GM18520 (cell line): ENCODE results near the gene TPRG1L.
"Not testable (repeated sequence)": the region's sequence is repeated elsewhere in the genome, so short reads cannot be mapped to it uniquely, and the experiment has no call there.

ENCODE experiments used
- ATAC-seq: cut with Tn5 transposase; IDR thresholded peaks from one replicate; pipeline ENCODE4 v1.9.1; 2021; ENCODE audit not compliant: unreplicated experiment

The TPRG1L gene

DNA sequence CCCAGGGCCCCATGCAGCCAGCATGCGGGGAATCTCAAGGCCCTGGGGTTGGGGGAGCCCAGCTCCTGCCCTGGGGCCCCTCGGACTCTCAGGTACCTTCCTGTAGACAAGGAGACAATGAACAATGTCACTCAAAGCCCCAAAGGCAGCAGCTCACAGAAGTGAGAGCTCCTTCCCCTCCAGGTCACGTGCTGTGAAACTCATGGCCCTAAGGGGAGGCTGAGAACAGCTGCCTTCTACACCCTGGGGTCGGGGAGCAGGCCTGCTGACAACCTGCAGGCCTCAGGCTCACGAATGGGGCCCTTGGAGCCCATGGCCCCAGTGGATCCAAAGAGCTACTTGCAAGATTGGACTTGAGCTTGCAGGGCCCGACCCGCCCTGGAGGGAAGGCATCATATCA is 16.7 kb upstream of the TPRG1L start:
- ATAC-seq: no peak

DNA sequence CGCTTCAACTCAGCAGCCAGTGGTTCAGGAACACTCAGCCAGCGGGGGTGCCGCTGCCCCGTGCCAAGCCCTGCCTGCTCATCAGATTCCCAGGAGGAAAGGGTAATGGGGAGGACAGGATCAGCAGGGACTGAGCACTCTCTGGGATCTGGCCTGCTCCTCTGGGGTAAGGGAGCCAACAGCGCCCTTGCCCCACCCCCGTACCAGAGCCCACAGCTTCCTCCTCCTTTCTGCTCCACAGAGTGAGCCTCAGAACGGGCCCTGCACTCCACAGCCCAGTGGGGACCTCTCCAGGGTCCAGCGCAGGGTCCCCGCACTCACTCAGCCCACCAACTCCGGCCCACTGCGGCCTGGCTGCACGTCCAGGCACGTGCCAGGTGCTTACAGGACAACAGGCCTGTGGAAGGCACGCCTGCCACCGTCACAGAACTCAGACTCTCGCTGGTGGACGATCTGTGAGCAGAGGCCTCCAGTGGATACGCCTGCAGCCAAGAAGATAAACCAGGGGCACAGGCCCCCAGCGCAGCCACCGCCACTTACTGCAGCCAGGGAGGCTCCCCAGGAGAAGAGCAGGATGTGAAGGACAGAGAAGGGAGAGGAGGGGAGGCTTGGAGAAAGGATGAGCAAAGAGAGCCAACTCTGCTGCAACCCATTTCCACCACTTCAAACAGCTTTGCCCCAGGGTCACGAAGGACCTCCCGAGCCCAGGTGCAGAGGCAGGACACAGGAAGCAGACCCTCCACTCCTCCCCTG is 15.6 kb upstream of the TPRG1L start:
- ATAC-seq: no peak

DNA sequence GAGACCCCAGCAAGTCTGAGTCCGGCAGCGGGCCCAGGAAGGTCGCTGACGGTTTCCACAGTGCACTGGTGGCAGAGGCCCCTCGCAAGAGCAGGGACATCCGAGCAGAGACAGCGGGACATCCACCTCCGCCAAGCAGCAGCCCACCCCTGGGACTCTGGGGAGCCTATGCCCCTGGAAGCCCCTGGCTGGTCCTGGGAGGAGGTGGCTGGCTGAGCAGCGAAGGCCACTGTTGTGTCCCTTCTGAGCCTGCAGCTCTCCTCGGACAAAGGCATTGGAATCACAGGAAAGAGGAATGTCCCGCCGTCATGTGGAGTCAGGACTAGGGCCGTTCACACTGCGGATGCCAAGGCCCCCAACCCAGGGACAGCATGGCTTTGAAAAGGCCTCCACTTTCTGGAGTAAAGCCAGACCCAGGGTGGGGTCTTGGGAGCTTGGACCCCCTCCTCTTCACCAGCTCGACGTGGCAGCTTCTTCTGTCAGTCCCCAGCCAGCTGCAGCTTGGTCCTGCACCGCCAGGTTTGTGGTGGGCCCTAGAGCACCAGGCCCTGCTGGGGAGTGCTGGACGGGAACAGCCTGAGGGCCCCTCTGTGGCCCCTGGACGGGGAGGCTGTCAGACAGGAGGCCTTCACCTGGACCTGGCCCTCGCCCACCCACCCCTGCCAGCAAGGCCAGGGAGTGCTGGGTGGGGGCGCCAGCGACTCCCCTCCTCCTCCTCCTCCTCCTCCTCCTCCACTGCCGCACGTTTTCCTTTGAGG is 14.9 kb upstream of the TPRG1L start:
- no peak for ATAC-seq

DNA sequence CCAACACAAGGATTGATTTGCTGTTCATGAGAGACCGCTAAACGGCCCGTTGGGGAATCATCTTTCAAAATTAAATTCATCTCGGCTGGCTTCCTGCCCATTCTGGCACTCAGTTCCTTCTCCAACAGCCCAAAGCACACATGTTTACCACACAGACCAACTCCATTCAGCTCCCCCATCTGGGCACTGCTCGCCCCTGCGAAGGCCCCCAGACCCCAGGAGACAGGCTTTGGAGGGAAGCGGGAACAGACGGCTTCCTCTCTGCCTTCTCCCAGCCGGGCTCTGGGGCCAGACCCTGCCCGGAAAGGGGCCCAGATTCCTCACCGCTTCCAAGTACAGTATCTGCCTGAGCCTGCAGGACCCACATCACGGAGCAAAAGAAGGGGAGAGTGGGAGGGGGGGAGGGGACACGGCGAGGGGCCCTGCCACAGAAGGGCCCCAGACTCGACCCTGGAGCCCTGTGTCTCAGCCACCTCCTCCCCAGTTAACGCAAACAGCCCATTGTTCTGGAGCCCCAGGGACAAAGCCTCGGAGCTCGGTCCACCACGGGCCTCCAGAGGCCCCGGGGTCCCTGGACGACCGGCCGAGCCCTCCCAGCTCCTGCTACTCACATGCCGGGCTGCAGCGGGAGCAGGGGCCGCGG is 14.2 kb upstream of the TPRG1L start:
- no peak for ATAC-seq

DNA sequence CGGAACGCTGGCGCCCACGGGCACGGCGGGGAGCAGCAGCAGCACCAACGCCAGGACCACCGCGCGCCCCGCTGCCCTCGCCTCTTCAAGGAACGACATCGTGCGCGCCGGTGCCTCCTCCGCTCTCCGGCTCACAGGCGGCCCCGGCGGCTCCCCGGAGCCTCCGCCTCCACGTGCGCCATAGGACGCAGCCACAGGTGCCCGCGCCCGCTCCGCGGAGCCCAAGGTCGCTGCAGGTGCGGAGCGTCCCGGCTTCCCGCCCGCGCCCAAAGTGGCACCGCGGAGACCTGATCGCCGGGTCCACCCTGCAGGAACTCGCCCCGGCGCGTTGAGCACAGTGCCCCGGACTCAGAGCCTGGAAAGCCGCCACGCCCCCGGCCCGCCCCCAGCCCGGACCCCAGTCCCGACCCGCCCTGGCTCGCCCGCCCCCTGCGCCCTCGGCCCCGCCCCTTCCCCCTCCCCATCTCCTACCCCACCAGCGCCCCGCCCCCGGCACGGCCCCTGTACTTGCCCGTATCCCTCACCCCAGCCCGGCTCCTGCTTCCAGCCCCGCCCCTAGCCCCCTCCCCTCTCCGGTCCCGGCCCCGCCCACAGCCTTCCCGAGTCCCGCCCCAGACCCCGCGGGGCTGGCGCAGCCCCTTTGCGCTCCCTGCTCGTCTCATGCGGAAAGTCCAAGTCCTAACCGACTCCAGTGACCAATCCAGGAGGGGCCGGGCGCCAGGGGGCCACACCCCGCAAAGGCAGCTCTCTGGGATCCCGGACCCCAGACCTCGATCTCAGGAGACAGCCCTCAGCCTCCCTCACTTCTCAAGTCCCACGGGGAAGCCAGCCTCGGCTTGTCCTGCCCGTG is 13.4 kb upstream of the TPRG1L start, which contains the start of gene MEGF6:
Gene MEGF6 (minus strand): TSS at position 339 of the 850 bp plus-strand sequence. CDS start 240 bp downstream, at position 99.
- no peak for ATAC-seq

DNA sequence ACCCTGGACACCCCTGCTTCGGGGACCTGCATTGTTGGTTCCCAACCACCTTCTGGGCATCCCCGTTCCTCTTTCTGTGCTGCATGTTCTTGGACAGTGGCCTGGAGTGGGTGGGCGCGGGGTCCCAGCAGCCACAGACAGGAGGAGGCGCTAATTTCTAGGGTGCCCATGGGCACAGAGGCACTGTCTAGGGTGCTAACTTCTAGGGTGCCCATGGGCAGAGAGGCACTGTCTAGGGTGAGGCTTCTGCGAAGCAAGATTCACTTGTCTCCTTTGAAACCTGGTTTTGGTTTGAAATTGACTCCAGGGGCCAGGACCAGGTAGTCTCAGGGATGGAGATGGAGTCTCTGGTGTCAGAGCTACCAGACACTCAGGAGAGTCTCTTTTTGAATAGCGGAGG is 12.7 kb upstream of the TPRG1L start:
- ATAC-seq: no peak

DNA sequence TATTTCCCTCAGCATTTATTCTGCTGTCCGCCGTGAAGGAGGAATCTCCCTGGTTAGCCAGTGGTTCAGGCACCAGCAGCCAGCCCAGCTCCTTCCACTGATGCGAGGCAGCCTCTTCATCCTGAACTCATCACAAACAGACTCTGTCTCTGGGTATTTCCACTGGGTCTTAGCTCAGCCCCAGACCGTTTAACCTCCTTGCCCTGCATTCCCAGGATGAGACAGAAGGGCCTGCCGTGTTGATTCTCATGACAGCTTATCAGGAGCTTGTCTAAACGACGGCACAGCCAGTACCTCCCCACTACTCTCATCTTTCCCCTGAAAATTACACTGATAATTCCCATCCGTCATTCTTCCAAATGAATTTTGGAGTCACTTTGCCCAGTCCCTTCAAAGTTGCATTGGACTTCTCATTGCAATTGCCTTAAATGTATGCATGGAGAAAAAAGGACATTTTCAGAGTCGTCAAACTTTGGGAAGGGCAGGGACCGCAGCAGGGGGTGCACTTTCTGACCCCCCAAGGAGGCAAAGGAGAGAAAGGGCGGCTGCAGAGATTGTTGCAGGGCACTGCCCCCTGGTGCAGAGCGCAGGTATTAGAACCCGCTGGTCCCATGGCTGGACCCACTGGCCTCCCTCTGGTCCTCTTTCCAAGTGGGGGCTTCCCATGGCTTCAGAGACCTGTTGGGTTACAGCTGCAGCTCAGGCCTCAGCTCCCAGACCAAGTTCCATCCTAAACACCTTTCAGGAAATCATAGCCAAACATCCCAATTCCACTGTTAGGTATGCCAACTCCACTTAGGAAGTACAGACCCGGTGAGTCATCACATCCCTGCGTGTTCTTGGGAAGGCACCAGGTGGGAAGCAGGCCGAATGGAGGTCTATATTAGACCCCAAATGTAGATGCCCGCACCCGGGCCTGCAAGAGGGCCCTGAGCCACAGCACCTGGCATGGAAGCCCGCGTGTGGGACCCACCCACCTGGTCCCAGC is 9.8 kb upstream of the TPRG1L start:
- no peak for ATAC-seq

DNA sequence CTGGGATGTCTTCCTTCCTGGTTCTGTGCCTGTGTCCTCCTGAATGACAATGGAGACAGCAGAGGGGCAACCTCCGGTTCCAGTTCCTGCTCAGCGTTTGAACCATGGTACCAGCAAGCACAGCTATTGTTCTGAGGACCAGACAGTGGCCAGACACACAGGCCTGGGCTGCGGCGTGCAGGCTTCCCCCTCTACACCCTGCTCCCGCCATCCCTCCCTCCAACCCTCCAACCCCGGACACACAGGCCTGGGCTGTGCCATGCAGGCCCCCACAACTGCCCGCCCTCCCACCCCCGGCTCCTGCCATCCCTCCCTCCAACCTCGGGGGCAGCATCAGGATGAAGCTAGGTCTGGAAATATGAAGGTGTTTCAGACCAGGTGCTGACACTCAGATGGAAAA is 8.0 kb upstream of the TPRG1L start:
- ATAC-seq: no peak

DNA sequence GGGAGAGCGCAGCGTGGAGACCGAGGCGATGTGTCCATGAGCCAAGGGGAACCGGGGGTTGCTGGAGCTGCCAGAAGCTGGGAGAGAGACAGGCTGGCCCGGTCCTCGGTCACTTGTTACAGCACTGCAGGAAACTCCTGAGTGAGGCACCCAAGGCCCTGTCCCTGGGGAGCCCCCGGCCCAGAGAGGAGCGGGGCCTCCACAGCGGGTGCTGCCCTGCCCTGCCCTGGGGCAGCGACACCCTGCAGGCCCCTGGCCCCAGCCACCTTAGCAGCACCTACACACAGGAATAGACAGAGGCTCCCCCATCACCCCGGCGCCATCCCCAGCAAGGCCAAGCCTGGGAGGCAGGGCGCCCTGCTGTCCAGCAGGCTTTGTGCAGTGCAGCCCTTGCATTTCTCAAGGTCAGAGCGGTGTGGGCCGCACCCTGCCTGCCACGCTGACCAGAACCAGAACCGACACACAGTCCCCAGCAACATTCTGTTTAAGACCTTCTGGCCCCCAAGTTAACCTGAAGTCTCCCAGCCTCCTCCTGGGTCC is 6.9 kb upstream of the TPRG1L start:
- no peak for ATAC-seq

DNA sequence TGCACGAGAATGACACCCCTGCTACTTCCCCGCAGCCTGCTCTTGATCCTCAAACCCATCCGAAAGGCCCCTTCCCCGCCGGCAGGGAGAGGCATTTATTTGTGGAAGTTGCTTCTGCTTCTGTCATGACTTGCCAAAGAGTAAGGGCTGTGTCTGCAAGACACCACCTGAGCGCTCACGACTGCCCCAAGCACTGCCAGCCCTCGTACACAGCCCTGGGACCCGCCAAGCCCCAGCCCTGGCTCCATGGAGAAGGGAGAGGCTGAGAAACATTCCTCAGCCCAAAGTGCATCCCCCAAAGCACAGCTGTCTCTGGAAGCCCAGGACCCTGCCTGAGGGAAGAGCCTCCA is 6.3 kb upstream of the TPRG1L start:
- ATAC-seq: no peak

DNA sequence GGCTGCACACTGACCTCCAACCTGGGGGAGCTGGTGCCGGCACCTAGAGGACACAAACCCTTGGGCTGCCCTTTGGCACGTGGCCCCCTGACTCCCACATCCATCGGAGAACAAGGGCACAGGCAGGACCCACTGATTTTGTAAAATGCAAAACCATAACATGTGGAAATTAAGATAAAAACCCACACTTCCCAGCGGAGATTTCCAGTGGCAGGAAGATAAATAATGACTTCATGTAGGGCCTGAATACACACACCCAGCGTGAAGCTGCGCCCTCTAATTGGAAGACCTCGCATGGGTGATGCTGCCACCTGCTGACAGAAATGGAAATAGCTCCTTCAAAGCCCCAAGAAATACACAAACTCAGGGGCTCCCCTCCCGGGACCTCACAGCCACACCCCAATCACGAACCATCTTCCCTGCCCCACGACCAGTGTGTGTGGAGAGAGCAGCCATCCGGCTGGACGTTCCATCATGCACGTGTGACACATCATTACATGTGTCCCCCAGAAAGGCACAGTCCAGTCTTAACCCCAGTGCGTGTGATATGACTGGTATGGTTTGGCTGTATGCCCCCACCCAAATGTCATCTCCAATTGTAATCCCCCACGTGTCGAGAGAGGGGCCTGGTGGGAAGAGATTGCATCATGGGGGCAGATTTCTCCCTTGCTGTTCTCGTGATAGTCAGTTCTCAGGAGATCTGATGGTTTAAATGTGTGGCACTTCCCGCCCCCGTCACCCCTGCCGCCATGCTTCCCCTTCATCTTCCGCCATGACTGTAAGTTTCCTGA is 5.7 kb upstream of the TPRG1L start:
- no peak for ATAC-seq

DNA sequence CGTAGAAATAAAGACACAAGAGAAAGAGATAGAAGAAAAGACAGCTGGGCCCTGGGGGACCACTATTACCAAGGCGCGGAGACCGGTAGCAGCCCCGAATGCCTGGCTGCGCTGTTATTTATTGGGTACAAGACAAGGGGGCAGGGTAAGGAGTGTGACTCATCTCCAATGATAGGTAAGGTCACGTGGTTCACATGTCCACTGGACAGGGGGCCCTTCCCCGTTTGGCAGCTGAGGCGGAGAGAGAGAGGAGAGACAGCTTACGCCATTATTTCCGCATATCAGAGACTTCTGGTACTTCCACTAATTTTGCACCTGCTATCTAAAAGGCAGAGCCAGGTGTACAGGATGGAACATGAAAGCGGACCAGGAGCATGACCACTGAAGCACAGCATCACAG is 4.1 kb upstream of the TPRG1L start:
- ATAC-seq: no peak

DNA sequence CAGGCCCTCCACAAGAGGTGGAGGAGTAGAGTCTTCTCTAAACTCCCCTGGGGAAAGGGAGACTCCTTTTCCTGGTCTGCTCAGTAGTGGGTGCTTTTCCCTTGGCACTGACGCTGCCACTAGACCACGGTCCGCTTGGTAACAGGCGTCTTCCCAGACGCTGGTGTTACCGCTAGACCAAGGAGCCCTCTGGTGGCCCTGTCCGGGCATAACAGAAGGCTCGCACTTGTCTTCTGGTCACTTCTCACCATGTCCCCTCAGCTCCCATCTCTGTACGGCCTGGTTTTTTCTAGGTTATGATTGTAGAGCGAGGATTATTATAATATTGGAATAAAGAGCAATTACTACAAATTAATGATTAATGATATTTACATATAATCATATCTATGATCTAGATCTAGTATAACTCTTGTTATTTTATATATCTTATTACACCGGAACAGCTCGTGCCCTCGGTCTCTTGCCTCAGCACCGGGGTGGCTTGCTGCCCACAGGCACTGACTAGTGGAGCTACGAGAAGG is 3.6 kb upstream of the TPRG1L start:
- ATAC-seq: not testable (repeated sequence)

DNA sequence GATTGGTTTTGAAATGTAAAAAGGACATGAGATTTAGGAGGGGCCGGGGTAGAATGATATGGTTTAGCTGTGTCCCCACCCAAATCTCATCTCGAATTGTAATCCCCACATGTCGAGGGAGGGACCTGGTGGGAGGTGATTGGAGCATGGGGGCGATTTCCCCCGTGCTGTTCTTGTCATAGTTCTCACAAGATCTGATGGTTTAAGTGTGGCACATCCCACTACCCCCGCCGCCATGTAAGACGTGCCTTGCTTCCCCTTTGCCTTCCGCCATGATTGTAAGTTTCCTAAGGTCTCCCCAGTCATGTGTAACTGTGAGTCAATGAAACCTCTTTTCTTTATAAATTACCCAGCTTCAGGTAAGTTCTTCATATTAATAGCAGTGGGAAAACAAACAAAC is 2.7 kb upstream of the TPRG1L start:
- not testable (repeated sequence) for ATAC-seq

DNA sequence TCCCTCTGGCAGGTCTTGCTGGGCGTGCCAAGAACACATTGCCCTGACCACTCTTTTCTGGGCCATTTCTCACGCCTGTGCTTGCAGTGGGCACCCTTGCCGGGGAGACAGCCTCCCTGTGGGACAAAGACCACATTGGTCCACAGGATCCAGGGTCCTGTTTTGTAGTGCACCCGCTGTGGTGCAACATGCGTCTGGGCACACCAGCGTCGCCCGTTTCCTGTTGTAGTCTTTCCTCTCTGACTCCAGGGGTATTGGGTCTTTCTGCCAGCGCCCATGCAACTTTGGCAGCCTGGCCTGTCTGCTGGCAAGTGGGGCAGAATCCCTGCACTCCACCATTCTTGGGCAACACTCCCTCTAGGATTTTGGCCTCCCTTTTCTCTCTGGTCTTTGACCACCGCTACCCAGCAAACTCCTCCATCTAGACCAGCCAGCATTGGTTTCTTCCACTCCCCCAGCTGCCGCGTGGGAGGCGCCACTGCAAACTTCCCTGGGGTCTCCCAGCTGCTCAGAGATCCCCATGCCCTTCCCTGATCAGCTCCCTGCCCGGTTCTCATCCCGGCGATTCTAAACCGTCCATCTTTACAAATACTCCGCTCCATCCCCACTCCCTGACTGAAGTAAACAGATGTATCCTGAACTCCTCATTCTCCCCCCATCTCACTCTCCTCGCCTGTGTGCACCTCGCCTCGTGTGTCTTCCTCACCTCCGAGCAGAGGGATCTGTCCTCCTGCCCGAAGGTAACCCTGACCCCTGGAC is 1.2 kb upstream of the TPRG1L start:
- no peak for ATAC-seq

DNA sequence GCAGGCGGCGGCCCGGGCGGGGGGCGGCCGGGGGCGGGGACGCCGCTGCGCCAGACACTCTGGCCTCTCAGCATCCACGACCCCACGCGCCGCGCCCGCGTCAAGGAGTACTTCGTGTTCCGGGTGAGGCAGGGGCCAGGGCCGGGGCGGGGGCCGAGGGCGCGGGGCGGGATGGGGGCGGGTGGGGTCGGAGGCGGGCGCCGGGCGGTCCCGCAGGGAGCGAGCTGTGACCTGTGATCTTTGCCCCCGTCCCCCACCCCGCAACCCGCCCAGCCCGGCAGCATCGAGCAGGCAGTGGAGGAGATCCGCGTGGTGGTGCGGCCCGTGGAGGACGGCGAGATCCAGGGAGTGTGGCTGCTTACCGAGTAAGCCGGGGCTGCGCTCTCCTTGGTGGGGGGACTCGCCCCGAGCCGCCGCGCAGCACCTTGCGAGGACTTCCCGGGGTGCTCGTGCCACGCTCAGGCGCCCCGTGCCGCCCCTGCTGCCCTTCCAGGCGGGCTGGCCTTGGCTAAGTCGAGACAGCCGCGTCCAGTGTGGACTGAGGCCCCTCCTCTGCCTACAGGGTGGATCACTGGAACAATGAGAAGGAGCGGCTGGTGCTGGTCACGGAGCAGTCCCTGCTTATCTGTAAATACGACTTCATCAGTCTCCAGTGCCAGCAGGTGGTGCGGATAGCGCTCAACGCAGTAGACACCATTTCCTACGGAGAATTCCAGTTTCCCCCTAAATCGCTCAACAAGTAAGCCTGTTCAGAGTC is 514 bp downstream of the TPRG1L start:
- ATAC-seq: no peak

DNA sequence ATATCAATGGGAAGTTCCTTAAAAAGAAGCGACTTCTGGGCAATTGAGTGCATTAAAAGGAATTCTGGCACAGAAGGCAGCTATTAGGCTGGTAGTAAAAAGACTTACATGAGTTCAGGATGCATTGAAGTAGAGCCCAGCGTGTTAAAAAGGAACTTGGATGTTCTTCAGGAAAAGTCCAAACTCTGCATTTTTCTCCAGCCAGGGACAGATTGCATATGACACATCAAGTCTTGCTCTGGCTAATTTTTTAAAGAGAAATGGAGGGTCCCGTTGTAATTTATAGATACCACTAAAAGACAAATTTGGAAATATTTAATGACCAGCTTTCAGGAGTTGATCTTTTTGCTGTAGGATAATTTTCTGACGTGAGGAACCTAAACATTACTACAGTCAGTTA is 1.2 kb downstream of the TPRG1L start:
- no peak for ATAC-seq
